Measurements from ENCODE around the gene TBCA. TPM values are rescaled to one million over a fixed set of nuclear protein-coding genes. Genes with fewer than 3 reads are reported as not detected.
A peak's percentile ranks its signal among the peaks of the same experiment; 100 is the strongest.

TBCA gene
- total RNA-seq, 2 experiments from 2014 or later = 174 to 268 TPM

GRCh38 chr5:77776554-77777206 lies 541 bp upstream of the TBCA start:
- Histone ChIP-seq H3K27ac (ENCODE audit: low read depth, low read length, poor library complexity, severe bottlenecking) (peak overlapping the region; percentile 80), H3K4me2 (ENCODE audit: low read length) (peak overlapping the region; percentile 84), H3K4me3 (ENCODE audit: low read depth, low read length, poor library complexity, severe bottlenecking) (peak overlapping the region; percentile 77), H2AFZ (ENCODE audit: low read length) (peak overlapping the region; percentile 98), H4K20me1 (ENCODE audit: insufficient read depth, low read length) (peaks cover 25% of the 10 kb centered on the region), H3K4me1 (ENCODE audit: insufficient read depth, low read length, poor library complexity, severe bottlenecking) (peaks cover 30% of the 10 kb centered on the region), H3K9me3 (ENCODE audit: low read length) (no peaks in the 10 kb centered on the region), H3K79me2 (ENCODE audit: insufficient read depth, low read depth, low read length) (peaks cover 40% of the 10 kb centered on the region), H3K36me3 (ENCODE audit: insufficient read depth, low read length) (peaks cover 24% of the 10 kb centered on the region), H3K9me2 (ENCODE audit: insufficient read depth, low read length) (no peaks in the 10 kb centered on the region)
- TF ChIP-seq, protein P1, sequence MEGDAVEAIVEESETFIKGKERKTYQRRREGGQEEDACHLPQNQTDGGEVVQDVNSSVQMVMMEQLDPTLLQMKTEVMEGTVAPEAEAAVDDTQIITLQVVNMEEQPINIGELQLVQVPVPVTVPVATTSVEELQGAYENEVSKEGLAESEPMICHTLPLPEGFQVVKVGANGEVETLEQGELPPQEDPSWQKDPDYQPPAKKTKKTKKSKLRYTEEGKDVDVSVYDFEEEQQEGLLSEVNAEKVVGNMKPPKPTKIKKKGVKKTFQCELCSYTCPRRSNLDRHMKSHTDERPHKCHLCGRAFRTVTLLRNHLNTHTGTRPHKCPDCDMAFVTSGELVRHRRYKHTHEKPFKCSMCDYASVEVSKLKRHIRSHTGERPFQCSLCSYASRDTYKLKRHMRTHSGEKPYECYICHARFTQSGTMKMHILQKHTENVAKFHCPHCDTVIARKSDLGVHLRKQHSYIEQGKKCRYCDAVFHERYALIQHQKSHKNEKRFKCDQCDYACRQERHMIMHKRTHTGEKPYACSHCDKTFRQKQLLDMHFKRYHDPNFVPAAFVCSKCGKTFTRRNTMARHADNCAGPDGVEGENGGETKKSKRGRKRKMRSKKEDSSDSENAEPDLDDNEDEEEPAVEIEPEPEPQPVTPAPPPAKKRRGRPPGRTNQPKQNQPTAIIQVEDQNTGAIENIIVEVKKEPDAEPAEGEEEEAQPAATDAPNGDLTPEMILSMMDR (conservative IDR thresholded peaks at IDR 0.05; ENCODE audit: low read length) = no peak
- no peak for TF ChIP-seq EZH2phosphoT487 (IDR thresholded peaks at IDR 0.05; ENCODE audit: borderline replicate concordance, low read depth, low read length)
- no peak for DNase-seq (ENCODE audit: low spot score)
- TSS peak; percentile 92 for BruUV-seq (replicated peaks)
- intact Hi-C loops (cut with micrococcal nuclease; ENCODE audit: unreplicated experiment) = loop anchor here (1.0 to 10.0 kb wide), 4 partner anchors 284 to 1738 kb away; partner anchors contain the start of genes HOMER1, SCAMP1 and WDR41
- ChIA-PET CTCF (ENCODE audit: unreplicated experiment) (no interaction called here), POLR2A (interaction anchor here (0.5 to 1.1 kb wide), 4 partner anchors 11 to 1984 kb away, joined by 3 to 5 read pairs (median 4); no protein-coding TSS in a partner anchor)

DNA sequence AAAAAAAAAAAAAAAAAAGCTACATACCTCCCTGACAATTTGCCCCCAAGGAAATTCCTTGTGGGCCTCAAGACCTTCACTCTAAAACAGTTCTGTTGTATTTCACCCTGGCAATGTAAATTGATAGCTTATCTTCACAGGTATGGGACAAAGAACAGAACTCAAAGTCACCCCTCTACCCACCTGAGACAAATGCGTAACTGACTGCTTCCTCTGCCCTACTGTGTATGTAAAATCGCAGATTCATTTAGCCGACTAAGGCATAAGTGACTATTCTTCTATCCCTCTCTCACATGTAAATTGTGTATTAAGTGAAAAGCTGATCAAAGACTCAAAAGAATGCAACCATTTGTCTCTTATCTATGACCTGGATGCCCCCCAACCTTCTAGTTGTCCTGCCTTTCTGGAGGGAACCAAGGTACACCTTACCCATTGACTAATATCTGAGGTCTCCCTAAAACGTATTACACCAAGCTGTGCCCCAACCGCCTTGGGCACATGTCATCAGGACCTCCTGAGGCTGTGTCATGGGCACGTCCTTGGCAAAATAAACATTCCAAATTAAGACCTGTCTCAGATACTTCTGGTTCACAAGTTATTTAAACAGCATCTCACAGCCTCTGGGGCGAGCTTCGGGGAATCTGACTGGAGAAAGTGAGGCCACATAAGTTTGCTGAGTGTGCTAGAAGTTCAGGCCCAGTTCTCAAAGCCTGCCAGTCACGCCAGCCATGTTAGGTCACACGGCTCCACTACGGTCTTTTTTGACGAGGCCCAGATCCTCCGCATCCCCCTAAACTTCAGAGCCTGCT lies 954 bp downstream of the TBCA start:
- no peak for TF ChIP-seq EZH2phosphoT487 (IDR thresholded peaks at IDR 0.05; ENCODE audit: borderline replicate concordance, low read depth, low read length)
- TF ChIP-seq, protein P1 (conservative IDR thresholded peaks at IDR 0.05; ENCODE audit: low read length) = no peak
- peak overlapping the region; percentile 77 for H3K4me3 ChIP-seq (ENCODE audit: low read depth, low read length, poor library complexity, severe bottlenecking)

More for the DNA sequence above, 954 bp downstream of the TBCA start:
- H3K4me1 ChIP-seq (ENCODE audit: insufficient read depth, low read length, poor library complexity, severe bottlenecking) = peaks cover 30% of the 10 kb centered on the region
- peaks cover 39% of the 10 kb centered on the region for H3K36me3 ChIP-seq (ENCODE audit: insufficient read depth, low read length)
- H3K9me2 ChIP-seq (ENCODE audit: insufficient read depth, low read length) = no peaks in the 10 kb centered on the region
- BruUV-seq (replicated peaks) = no TSS peak
- no peaks in the 10 kb centered on the region for H3K9me3 ChIP-seq (ENCODE audit: low read length)
- peak overlapping the region; percentile 13; the same call in 1 of the 2 replicates for H2AFZ ChIP-seq (ENCODE audit: low read length)
- ChIA-PET POLR2A (interaction anchor here (0.6 to 0.7 kb wide), 3 partner anchors 151 to 517 kb away, joined by 3 to 5 read pairs (median 4); no protein-coding TSS in a partner anchor), CTCF (ENCODE audit: unreplicated experiment) (no interaction called here)
- peak overlapping the region; percentile 82 for H3K4me2 ChIP-seq (ENCODE audit: low read length)
- peak; percentile 35 for DNase-seq (ENCODE audit: low spot score)
- H3K79me2 ChIP-seq (ENCODE audit: insufficient read depth, low read depth, low read length) = peaks cover 55% of the 10 kb centered on the region
- H3K27ac ChIP-seq (ENCODE audit: low read depth, low read length, poor library complexity, severe bottlenecking) = peak overlapping the region; percentile 80
- intact Hi-C loops (cut with micrococcal nuclease; ENCODE audit: unreplicated experiment) = loop anchor here (5.0 to 10.0 kb wide), 3 partner anchors 340 to 1740 kb away; partner anchors contain the start of genes HOMER1 and SCAMP1
- H4K20me1 ChIP-seq (ENCODE audit: insufficient read depth, low read length) = peaks cover 25% of the 10 kb centered on the region
